GM12892 (cell line): ENCODE measurements around the gene NUB1.

Experiments used
- POLR2A ChIP-seq: IDR thresholded peaks from 2 replicates; pipeline ENCODE4 v1.6.1; 2011; ENCODE audit warnings: low read depth, low read length, control low read depth
- TAF1 ChIP-seq: IDR thresholded peaks from 2 replicates; pipeline ENCODE4 v1.6.1; 2011; ENCODE audit warnings: low read depth, mild to moderate bottlenecking, control low read depth, low read length, borderline replicate concordance

DNA sequence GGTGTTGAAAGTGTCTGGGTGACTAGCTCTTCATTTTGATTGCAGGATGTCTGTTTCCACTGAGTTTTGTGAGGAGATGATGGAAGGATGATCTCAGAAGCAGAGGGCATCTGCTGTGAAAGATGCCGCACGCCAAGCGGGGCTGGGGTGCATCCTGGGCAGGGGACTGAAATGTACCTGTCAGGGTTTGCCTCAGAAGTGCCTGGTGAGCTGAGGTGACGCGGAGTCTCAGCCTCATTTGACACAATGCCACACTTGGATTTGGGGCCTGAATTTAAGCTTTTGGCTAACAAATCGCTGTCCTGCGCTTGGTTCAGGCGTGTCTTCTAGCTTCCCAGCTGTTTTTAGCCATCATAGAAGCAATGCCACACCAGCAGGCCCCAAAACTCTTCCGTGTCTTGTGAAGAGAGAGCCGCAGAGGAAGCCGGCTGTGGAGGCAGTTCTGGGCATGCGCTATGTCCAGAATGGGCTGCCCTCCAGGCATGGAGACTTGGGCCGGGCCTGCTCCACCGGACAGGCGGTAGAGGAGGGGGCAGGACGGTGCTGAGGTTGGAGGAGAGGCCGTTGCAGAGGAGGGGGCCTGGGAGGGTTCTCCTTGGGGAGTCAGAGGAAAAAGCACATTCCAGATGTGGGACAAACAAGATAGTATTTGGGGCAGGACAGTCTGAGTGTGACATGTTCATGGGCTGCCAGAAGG lies 37.0 kb downstream of the NUB1 start:
- TF ChIP-seq TAF1 (no peak), POLR2A (no peak)
